Right lobe of liver (tissue), 6 donors: ENCODE measurements around the gene DIAPH2. TPM values are rescaled to one million over a fixed set of nuclear protein-coding genes. Genes with fewer than 3 reads are reported as not detected.

Source experiments
- ATAC-seq, 4 donors: fragments of 200-7000 bp; cut with Tn5 transposase; one replicate each; pipeline ENCODE4 v1.9.1; 2020; ENCODE audit warnings: mild to moderate bottlenecking in 4 of 4, moderate library complexity in 4 of 4
- DNase-seq, 3 donors: peaks; one replicate each; pipeline ENCODE4 v3.0.0-alpha.2; 2020
- H3K27ac ChIP-seq, 3 donors: fragments of 200-600 bp; one replicate each; pipeline ENCODE4 v1.8.0; 2022
- H3K27me3 ChIP-seq, 2 donors: fragments of 200-600 bp; one replicate each; pipeline ENCODE4 v1.8.0; 2022
- H3K36me3 ChIP-seq, 4 donors: fragments of 200-600 bp; sonication (generic) in 1 of 4; one replicate each; pipeline versions ENCODE4 v1.5.1 to v1.8.0; 2017 to 2022; ENCODE audit warnings: control low read depth in 1 of 4
- H3K4me1 ChIP-seq, 4 donors: fragments of 200-600 bp; sonication (generic) in 1 of 4; one replicate each; pipeline versions ENCODE4 v1.5.1 to v1.8.0; 2017 to 2022; ENCODE audit warnings: control low read depth in 1 of 4
- H3K4me3 ChIP-seq, 3 donors: fragments of 200-600 bp; one replicate each; pipeline ENCODE4 v1.8.0; 2022
- H3K9me3 ChIP-seq, 4 donors: fragments of 200-600 bp; sonication (generic) in 1 of 4; one replicate each; pipeline versions ENCODE4 v1.5.1 to v1.8.0; 2017 to 2022; ENCODE audit warnings: control low read depth in 1 of 4
- CTCF ChIP-seq, 4 donors: fragments of 200-600 bp in 3 of 4; fragments of 450-650 bp in 1 of 4; IDR thresholded peaks; one replicate each; pipeline versions ENCODE4 v1.5.1 to v1.8.0; 2016 to 2022; ENCODE audit warnings: antibody characterized with exemption in 4 of 4, mild to moderate bottlenecking in 2 of 4
- POLR2A ChIP-seq: fragments of 450-650 bp; IDR thresholded peaks from one replicate; pipeline ENCODE4 v1.6.1; 2017; ENCODE audit warnings: antibody characterized with exemption, mild to moderate bottlenecking
- WGBS: methylation state at CpG from one replicate; pipeline ENCODE4 v1.1.6; 2018; ENCODE audit warnings: low coverage, low lambda C conversion rate; ENCODE audit not compliant: insufficient coverage; ENCODE audit errors: missing lambda C conversion rate; 5-methylcytosine and 5-hydroxymethylcytosine counted together
- intact Hi-C, 2 donors: fragments of 100-400 bp; cut with DNase I; formaldehyde crosslinking; loops; one replicate each; pipeline versions ENCODE4 v1.11.2 to v1.14.1; 2022
- total RNA-seq, 6 experiments: library from RNA; depleted of rRNA in 2 of 6; stranded (reverse); fragments of >200 nt in 2 of 6; fragmentation: NEBNext Ultra II Directional in 3 of 6; extraction: Animal tissue kit (Norgen Biotek cat#: 25700) in 3 of 6; gene quantifications; one replicate each; pipeline versions ENCODE4 v1.1.0 to v1.2.4, GENCODE V29; 2016 to 2023
- donor health status: DM: no; HTN: yes; CAD: no.
- donor health status: DM: no; HTN: no; CAD: no.
- donor health status: DM: no; HTN: no; CAD: no.
- donor health status: DM: no; HTN: yes; CAD: no.
- donor health status: DM: no; HTN: yes; CAD: no.

The DIAPH2 gene
- total RNA-seq, 6 experiments from 2014 or later = 10.6 to 20.0 (median 16.4) TPM

DNA sequence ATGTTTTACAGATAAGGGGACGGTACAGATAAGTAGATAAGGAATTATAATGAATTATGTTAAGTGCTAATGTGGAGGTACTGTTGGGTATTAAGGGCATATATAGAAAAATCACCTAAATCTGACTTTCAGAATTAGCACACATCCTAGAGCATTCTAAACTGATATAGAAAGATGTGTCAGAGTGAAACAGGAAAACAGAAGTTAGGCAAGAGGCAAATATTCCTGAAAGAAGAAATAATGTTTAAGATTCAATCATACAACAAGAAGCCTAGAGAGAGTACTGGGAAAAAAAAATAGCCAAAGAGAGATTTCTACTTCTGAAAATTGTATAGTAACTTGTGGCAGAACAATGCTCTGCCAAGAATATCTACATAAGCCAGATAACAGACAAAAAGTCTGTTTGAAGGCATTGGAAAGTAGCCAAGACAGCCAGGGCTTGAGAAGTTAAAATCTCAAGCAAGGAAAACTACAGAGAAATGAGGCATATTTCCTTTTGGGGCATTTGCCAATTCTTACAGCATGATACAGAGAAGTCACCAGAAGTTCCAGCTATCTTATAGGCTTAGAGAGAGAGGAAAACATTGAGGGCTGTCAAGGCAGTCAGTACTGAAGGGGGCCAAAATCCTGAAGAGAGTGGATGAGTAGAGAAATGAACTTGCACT is 845.0 kb downstream of the DIAPH2 start:
- no peak for ATAC-seq
- H3K27me3 ChIP-seq = no peaks in the 10 kb centered on the region
- H3K36me3 ChIP-seq = no peaks in the 10 kb centered on the region
- no peak for DNase-seq
- peaks cover 0 to 4% (median 0%) of the 10 kb centered on the region in 4 donors for H3K9me3 ChIP-seq
- 54% methylated on average over 1 of the region's 1 CpG for WGBS
- no peaks in the 10 kb centered on the region for H3K4me1 ChIP-seq
- H3K4me3 ChIP-seq = no peak overlapping the region
- intact Hi-C loops = no loop called here
- H3K27ac ChIP-seq = no peak overlapping the region
- TF ChIP-seq CTCF (IDR thresholded peaks at IDR 0.05) (no peak), POLR2A (no peak)

- H3K9me3 ChIP-seq = peaks cover 0 to 4% (median 0%) of the 10 kb centered on the region in 4 donors
- no peaks in the 10 kb centered on the region for H3K36me3 ChIP-seq
- 68% methylated on average over 3 of the region's 3 CpGs for WGBS
- no peaks in the 10 kb centered on the region for H3K4me1 ChIP-seq
- TF ChIP-seq POLR2A (no peak), CTCF (IDR thresholded peaks at IDR 0.05) (no peak)
- H3K4me3 ChIP-seq = no peak overlapping the region
- ATAC-seq (no peak), DNase-seq (no peak)
- intact Hi-C loops = no loop called here
- H3K27ac ChIP-seq = no peak overlapping the region
- H3K27me3 ChIP-seq = no peaks in the 10 kb centered on the region
Measured at GRCh38 chrX:97531825-97532224, 847.2 kb downstream of the DIAPH2 start.

- H3K9me3 ChIP-seq = no peaks in the 10 kb centered on the region
- intact Hi-C loops = no loop called here
- no peaks in the 10 kb centered on the region for H3K4me1 ChIP-seq
- H3K4me3 ChIP-seq = no peak overlapping the region
- DNase-seq = no peak
- H3K36me3 ChIP-seq = no peaks in the 10 kb centered on the region
- WGBS = 52% methylated on average over 3 of the region's 3 CpGs
- H3K27ac ChIP-seq = no peak overlapping the region
- no peak for ATAC-seq
- H3K27me3 ChIP-seq = no peaks in the 10 kb centered on the region
- TF ChIP-seq CTCF (IDR thresholded peaks at IDR 0.05) (no peak), POLR2A (no peak)
Measured at GRCh38 chrX:97538745-97539144, 854.1 kb downstream of the DIAPH2 start.

GRCh38 chrX:97539970-97540519 is 855.4 kb downstream of the DIAPH2 start:
- H3K4me1 ChIP-seq = no peaks in the 10 kb centered on the region
- TF ChIP-seq POLR2A (no peak), CTCF (IDR thresholded peaks at IDR 0.05) (no peak)
- ATAC-seq = no peak
- H3K9me3 ChIP-seq = no peaks in the 10 kb centered on the region
- no peak overlapping the region for H3K4me3 ChIP-seq
- WGBS = 25% methylated on average over 2 of the region's 2 CpGs
- no peaks in the 10 kb centered on the region for H3K27me3 ChIP-seq
- no peak for DNase-seq
- H3K27ac ChIP-seq = no peak overlapping the region
- no peaks in the 10 kb centered on the region for H3K36me3 ChIP-seq
- intact Hi-C loops = no loop called here
